Gastrocnemius medialis (tissue), 4 donors: ENCODE data around the gene HUNK. TPM values are rescaled to one million over a fixed set of nuclear protein-coding genes. Genes with fewer than 3 reads are reported as not detected.
A peak's percentile ranks its signal among the peaks of the same experiment; 100 is the strongest.

Source experiments
- ATAC-seq, 2 donors: fragments of 150-250 bp; one replicate each; pipeline ENCODE4 v1.9.1; 2016
- DNase-seq, 2 donors: peaks; one replicate each; pipeline ENCODE4 v3.0.0-alpha.2; 2019
- H3K27ac ChIP-seq, 4 donors: fragments of 200-600 bp; sonication (generic); 1 replicate in 1 of 4; 2 replicates in 3 of 4; pipeline ENCODE4 v1.5.1; 2016 to 2018; ENCODE audit warnings: mild to moderate bottlenecking in 2 of 4, moderate library complexity in 1 of 4
- H3K27me3 ChIP-seq, 3 donors: fragments of 200-600 bp; sonication (generic) in 2 of 3; 1 replicate in 1 of 3; 2 replicates in 2 of 3; pipeline versions ENCODE4 v1.5.1 to v1.6.0; 2016 to 2019; ENCODE audit warnings: mild to moderate bottlenecking in 1 of 3, moderate library complexity in 1 of 3
- H3K36me3 ChIP-seq, 2 donors: fragments of 200-600 bp; sonication (generic) in 1 of 2; one replicate each; pipeline ENCODE4 v1.5.1; 2017 to 2018
- H3K4me1 ChIP-seq, 2 donors: fragments of 200-600 bp; sonication (generic) in 1 of 2; one replicate each; pipeline ENCODE4 v1.5.1; 2016 to 2017; ENCODE audit warnings: mild to moderate bottlenecking in 2 of 2
- H3K4me3 ChIP-seq, 4 donors: fragments of 200-600 bp; sonication (generic) in 3 of 4; 1 replicate in 1 of 4; 2 replicates in 3 of 4; pipeline ENCODE4 v1.5.1; 2016 to 2019; ENCODE audit warnings: mild to moderate bottlenecking in 2 of 4
- H3K9me3 ChIP-seq, 3 donors: fragments of 200-600 bp; sonication (generic) in 2 of 3; 1 replicate in 1 of 3; 2 replicates in 2 of 3; pipeline ENCODE4 v1.5.1; 2016 to 2019
- CTCF ChIP-seq, 5 experiments: fragments of 450-650 bp in 3 of 5; fragments of 200-600 bp in 2 of 5; sonication (generic) in 2 of 5; IDR thresholded peaks in 4 of 5; conservative IDR thresholded peaks in 1 of 5; 1 replicate in 4 of 5; 2 replicates in 1 of 5; pipeline ENCODE4 v1.5.1; 2016 to 2019; ENCODE audit warnings: antibody characterized with exemption in 5 of 5, mild to moderate bottlenecking in 3 of 5, moderate library complexity in 3 of 5
- POLR2A ChIP-seq, 2 donors: fragments of 450-650 bp; IDR thresholded peaks; one replicate each; pipeline ENCODE4 v1.6.1; 2017; ENCODE audit warnings: antibody characterized with exemption in 2 of 2, mild to moderate bottlenecking in 2 of 2, moderate library complexity in 2 of 2
- in situ Hi-C, 4 donors: fragments of 200-750 bp; cut with MboI; loops; one replicate each; pipeline versions ENCODE4 v1.15.0 to v1.8.0; 2017; ENCODE audit warnings: low sequenced_read_pairs in 4 of 4
- intact Hi-C: fragments of 100-400 bp; cut with DNase I; formaldehyde crosslinking; loops from one replicate; pipeline ENCODE4 v1.15.1; 2023; ENCODE audit warnings: low total_unique reads
- total RNA-seq, 4 donors: library from RNA; depleted of rRNA; stranded (reverse); fragments of >200 nt; gene quantifications; one replicate each; pipeline versions ENCODE4 v1.1.0 to v1.2.3, GENCODE V29; 2016

HUNK gene
- under 1 TPM in 1 of 4 donors, not detected in 3; 0.13 TPM for total RNA-seq

- H3K36me3 ChIP-seq, result no peaks in the 10 kb centered on the region
- H3K27ac ChIP-seq, result no peak within 1 kb of the TSS
- H3K9me3 ChIP-seq, result no peaks in the 10 kb centered on the region
- DNase-seq (no peak), ATAC-seq (peak in 1 of 2 donors; percentile 28)
- peaks cover 3 to 13% of the 10 kb centered on the region in 2 donors for H3K4me1 ChIP-seq
- H3K4me3 ChIP-seq, result peak within 1 kb of the TSS; percentile 55 to 73 (median 58)
- in situ Hi-C loops (no loop called here), intact Hi-C loops (loop anchor here (5.0 kb wide), 1 partner anchor 140 kb away; the partner anchor contains the start of gene SCAF4)
- peaks cover 35 to 42% (median 40%) of the 10 kb centered on the region in 3 donors for H3K27me3 ChIP-seq
- no peak for TF ChIP-seq POLR2A (IDR thresholded peaks at IDR 0.05)
- no peak for TF ChIP-seq CTCF (IDR thresholded peaks at IDR 0.05 in 4 of 5, conservative IDR thresholded peaks at IDR 0.05 in 1 of 5)
Observed at GRCh38 chr21:31872452-31873274, at the start of gene HUNK. Gene HUNK, plus strand, starts transcription at chr21:31873020. Its CDS starts 655 bp downstream, at chr21:31873675.

- Histone ChIP-seq H3K4me3 (no peak overlapping the region), H3K4me1 (no peaks in the 10 kb centered on the region), H3K36me3 (no peaks in the 10 kb centered on the region), H3K27ac (no peak overlapping the region), H3K27me3 (no peaks in the 10 kb centered on the region), H3K9me3 (no peaks in the 10 kb centered on the region)
- intact Hi-C loops (no loop called here), in situ Hi-C loops (no loop called here)
- no peak for TF ChIP-seq CTCF (IDR thresholded peaks at IDR 0.05 in 4 of 5, conservative IDR thresholded peaks at IDR 0.05 in 1 of 5)
- no peak for TF ChIP-seq POLR2A (IDR thresholded peaks at IDR 0.05)
- DNase-seq (no peak), ATAC-seq (no peak)
Observed at GRCh38 chr21:31829736-31830472, 42.9 kb upstream of the HUNK start.

- DNase-seq (no peak), ATAC-seq (no peak)
- Histone ChIP-seq H3K27me3 (no peaks in the 10 kb centered on the region), H3K4me3 (no peak overlapping the region), H3K4me1 (no peaks in the 10 kb centered on the region), H3K36me3 (no peaks in the 10 kb centered on the region), H3K27ac (no peak overlapping the region), H3K9me3 (no peaks in the 10 kb centered on the region)
- in situ Hi-C loops (no loop called here), intact Hi-C loops (no loop called here)
- TF ChIP-seq CTCF (IDR thresholded peaks at IDR 0.05 in 4 of 5, conservative IDR thresholded peaks at IDR 0.05 in 1 of 5), result no peak
- no peak for TF ChIP-seq POLR2A (IDR thresholded peaks at IDR 0.05)
Observed at GRCh38 chr21:31830701-31831100, 42.1 kb upstream of the HUNK start.

GRCh38 chr21:31837041-31837440 lies 35.8 kb upstream of the HUNK start:
- intact Hi-C loops (no loop called here), in situ Hi-C loops (no loop called here)
- TF ChIP-seq POLR2A (IDR thresholded peaks at IDR 0.05), result no peak
- TF ChIP-seq CTCF (IDR thresholded peaks at IDR 0.05 in 4 of 5, conservative IDR thresholded peaks at IDR 0.05 in 1 of 5), result no peak
- no peaks in the 10 kb centered on the region for H3K4me1 ChIP-seq
- no peaks in the 10 kb centered on the region for H3K27me3 ChIP-seq
- ATAC-seq (no peak), DNase-seq (no peak)
- H3K27ac ChIP-seq, result no peak overlapping the region
- no peak overlapping the region for H3K4me3 ChIP-seq
- no peaks in the 10 kb centered on the region for H3K9me3 ChIP-seq
- H3K36me3 ChIP-seq, result no peaks in the 10 kb centered on the region
